ENCODE measurements around the gene COL23A1. TPM values are rescaled to one million over a fixed set of nuclear protein-coding genes. Genes with fewer than 3 reads are reported as not detected.

Gene COL23A1
- total RNA-seq, 4 donors from 2014 or later = 2.5 to 3.4 (median 3.0) TPM

- H3K4me3 ChIP-seq (ENCODE audit: low read depth, poor library complexity, severe bottlenecking) = no peak overlapping the region
- DNase-seq (ENCODE audit: low spot score in 2 of 2) = no peak
- WGBS, 2 donors = 61 to 70% methylated on average over 1 of the region's 1 CpG
- TF ChIP-seq POLR2A (IDR thresholded peaks at IDR 0.05) (no peak), CTCF (IDR thresholded peaks at IDR 0.05) (no peak)
- intact Hi-C loops (cut with DNase I; ENCODE audit: low total_unique reads) = no loop called here
Observed at GRCh38 chr5:178619390-178619789, 29.2 kb upstream of the COL23A1 start.

- DNase-seq (ENCODE audit: low spot score in 2 of 2) = no peak
- no peak for TF ChIP-seq POLR2A (IDR thresholded peaks at IDR 0.05)
- TF ChIP-seq CTCF (IDR thresholded peaks at IDR 0.05) = no peak
- 77 to 82% methylated on average over 7 of the region's 7 CpGs for WGBS, 2 donors
- no peak overlapping the region for H3K4me3 ChIP-seq (ENCODE audit: low read depth, poor library complexity, severe bottlenecking)
- intact Hi-C loops (cut with DNase I; ENCODE audit: low total_unique reads) = no loop called here
Observed at GRCh38 chr5:178612299-178612698, 22.1 kb upstream of the COL23A1 start.

- 86 to 92% methylated on average over 3 of the region's 3 CpGs for WGBS, 2 donors
- TF ChIP-seq CTCF (IDR thresholded peaks at IDR 0.05) (no peak), POLR2A (IDR thresholded peaks at IDR 0.05) (no peak)
- intact Hi-C loops (cut with DNase I; ENCODE audit: low total_unique reads) = no loop called here
- no peak for DNase-seq (ENCODE audit: low spot score in 2 of 2)
- no peak overlapping the region for H3K4me3 ChIP-seq (ENCODE audit: low read depth, poor library complexity, severe bottlenecking)
Observed at GRCh38 chr5:178606269-178606668, 16.1 kb upstream of the COL23A1 start.

GRCh38 chr5:178605788-178606187, 15.6 kb upstream of the COL23A1 start:
- TF ChIP-seq POLR2A (IDR thresholded peaks at IDR 0.05) = no peak
- no peak for TF ChIP-seq CTCF (IDR thresholded peaks at IDR 0.05)
- no peak overlapping the region for H3K4me3 ChIP-seq (ENCODE audit: low read depth, poor library complexity, severe bottlenecking)
- no peak for DNase-seq (ENCODE audit: low spot score in 2 of 2)
- intact Hi-C loops (cut with DNase I; ENCODE audit: low total_unique reads) = no loop called here
- 75 to 83% methylated on average over 3 of the region's 3 CpGs for whole genome bisulfite sequencing, 2 donors

- TF ChIP-seq CTCF (IDR thresholded peaks at IDR 0.05) (no peak), POLR2A (IDR thresholded peaks at IDR 0.05) (no peak)
Observed at GRCh38 chr5:178602752-178603151, 12.6 kb upstream of the COL23A1 start.

GRCh38 chr5:178595750-178596149, 5.6 kb upstream of the COL23A1 start:
- DNase-seq (ENCODE audit: low spot score in 2 of 2) = no peak

More at GRCh38 chr5:178602752-178603151, 12.6 kb upstream of the COL23A1 start:
- no peak overlapping the region for H3K4me3 ChIP-seq (ENCODE audit: low read depth, poor library complexity, severe bottlenecking)
- DNase-seq (ENCODE audit: low spot score in 2 of 2) = no peak
- WGBS, 2 donors = 91 to 95% methylated on average over 2 of the region's 2 CpGs
- intact Hi-C loops (cut with DNase I; ENCODE audit: low total_unique reads) = no loop called here

More at GRCh38 chr5:178595750-178596149, 5.6 kb upstream of the COL23A1 start:
- intact Hi-C loops (cut with DNase I; ENCODE audit: low total_unique reads) = no loop called here
- H3K4me3 ChIP-seq (ENCODE audit: low read depth, poor library complexity, severe bottlenecking) = no peak overlapping the region
- WGBS, 2 donors = 51 to 81% methylated on average over 2 of the region's 2 CpGs
- TF ChIP-seq CTCF (IDR thresholded peaks at IDR 0.05) (no peak), POLR2A (IDR thresholded peaks at IDR 0.05) (no peak)

Data from lower leg skin (tissue), 4 donors.